ENCODE measurements around the gene PRR7.
A peak's percentile ranks its signal among the peaks of the same experiment; 100 is the strongest.
"Not testable (repeated sequence)": the region's sequence is repeated elsewhere in the genome, so short reads cannot be mapped to it uniquely, and the experiment has no call there.

Gene PRR7

DNA sequence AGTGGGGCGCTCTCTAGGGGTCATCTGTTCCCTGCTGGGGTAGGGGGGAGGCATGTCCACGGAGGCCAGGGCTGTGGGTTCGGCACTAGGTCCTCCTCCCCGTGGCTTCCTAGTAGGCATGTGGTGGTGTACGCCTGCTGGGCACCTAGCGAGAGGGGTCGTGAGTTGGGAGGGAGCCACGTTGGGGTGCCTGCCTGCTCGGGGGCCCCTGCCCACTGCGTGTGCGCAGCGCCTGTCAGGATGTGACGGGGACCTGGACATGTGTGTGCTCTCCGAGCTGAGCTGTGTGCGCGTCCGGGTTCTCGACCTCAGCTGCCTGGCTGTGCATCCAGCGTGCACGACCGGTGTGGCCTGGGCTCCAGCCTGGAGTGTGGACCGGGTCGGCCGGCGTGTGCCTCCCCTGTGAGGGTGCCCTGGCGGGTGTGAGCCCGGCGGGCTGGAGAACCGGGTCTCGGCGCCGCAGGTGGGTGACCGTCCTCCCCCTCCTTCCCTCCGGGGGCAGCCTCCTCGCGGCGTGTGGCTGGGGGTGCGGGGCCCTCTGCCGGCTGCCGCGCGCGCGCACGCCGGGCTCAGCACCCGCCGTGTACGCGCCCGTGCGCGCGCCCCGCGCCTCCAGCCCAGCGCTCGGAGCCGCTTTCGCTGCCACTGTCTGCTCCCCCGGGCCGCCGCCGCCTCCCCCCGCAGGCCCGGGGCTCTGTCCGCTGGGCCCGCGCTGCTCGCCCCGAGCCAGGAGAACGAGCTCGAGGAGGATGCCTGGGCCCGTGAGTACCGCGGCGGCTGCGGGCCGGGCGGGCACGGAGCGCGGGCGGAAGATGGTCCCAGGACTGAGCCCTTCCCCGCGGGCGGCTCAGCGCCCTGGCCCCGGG lies at the start of gene PRR7:
TSS of gene PRR7 (plus strand) at position 615 of the 866 bp plus-strand sequence. CDS start 8,254 bp downstream, outside the sequence.
- DNase-seq: peak; percentile 48

GRCh38 chr5:177397875-177398390 lies 48.7 kb upstream of the PRR7 start:
- no peak for DNase-seq

GRCh38 chr5:177399997-177400868 lies 46.4 kb upstream of the PRR7 start, which contains the start of gene PFN3:
Gene PFN3, minus strand, starts transcription at chr5:177400661. Its CDS starts 85 bp downstream, at chr5:177400576.
- no peak for DNase-seq

DNA sequence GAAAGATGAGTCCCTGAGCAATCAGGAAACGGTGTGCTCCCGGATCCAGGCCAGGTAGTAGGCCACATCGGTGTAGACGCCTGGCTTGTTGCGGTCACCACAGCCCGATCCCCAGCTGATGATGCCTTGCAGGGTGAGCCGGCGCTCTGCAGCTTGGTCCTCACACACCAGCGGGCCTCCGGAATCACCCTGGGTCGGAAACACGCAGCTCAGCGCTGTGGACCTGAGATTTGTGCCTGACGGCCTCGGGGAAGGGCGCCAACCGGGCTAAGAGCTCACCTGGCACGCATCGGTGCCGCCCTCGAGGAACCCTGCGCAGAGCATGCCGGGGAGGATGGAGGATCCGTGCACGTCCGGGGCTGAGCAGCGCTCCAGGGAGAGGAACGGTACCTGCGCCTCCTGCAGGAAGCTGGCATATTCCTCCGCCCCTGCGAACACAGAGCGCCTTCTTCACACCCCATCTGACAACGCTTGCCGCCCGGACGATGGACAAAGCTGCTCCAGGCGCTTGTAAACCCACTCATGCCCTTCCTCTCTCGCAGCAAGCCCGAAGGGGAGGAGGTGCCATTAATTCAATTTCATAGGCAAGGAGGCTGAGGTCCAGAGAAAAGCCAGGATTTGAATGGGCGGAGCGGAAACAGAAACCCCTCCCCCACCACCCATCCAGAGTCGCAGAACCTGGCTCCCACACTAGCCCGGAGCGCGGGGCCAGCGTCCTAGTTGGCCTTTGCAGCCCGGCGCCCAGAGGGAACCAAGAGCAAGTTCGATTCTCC lies 44.2 kb upstream of the PRR7 start:
- DNase-seq: peak; percentile 43

DNA sequence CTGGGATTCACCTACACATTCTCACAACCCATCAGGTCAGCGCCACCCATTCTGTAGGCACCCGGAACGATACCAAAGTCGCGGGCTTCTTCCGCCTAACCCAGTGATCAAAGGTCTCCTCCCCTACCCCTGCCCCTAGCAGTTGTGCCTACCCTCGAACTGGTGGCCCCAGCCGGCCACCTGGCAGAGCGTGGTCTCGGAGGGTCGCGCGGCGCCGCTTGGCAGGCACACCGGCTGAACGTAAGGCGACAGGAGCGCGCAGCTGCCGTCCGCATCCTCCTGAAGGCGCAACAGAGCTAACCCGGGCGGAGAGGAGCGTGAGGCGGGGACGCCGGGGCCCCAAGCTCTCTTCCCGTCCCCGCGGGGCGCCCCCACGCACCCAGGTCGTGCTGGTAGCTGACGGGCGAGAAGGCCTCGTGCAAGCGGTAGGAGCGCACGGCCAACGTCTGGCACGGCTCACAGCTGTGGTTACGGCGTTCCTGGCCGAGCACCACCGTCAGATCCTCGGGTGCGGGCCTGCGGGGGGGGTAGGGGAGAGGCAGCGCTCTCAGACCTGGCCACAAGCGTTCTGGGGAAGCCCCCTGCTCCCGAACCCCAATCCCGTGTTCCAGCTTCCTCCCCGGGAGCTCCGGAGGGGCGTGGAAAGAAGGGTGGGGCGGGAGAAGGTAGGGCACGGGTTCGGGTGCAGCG lies 43.4 kb upstream of the PRR7 start:
- DNase-seq: no peak

- peak; percentile 91 for DNase-seq
Measured at GRCh38 chr5:177403792-177404640, 42.6 kb upstream of the PRR7 start.

DNA sequence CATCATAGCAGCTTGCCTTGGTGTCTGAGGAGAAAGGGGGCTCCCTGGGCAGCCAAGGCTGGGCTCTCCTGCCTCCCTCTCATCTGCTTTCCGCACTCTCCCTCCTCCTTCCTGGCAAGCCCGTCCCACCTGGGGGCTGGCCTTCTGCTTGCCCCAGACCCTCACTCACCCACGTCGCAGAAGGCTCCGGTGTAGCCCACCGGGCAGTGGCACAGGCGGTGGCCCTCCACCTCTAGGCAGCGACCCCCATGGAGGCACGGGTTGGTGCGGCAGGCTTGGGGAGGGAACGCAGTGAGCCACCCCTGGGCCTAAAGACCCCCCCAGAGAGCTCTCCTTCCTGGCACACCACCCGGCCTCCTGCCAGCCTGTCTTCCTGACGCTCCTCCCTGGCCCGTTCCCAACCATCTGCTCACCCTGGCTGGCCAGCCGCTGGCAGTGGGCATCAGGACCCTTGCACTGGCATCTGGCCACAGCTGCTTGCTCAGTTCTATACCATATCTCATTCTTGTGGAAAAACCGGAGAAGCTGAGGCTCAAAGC lies 41.9 kb upstream of the PRR7 start:
- no peak for DNase-seq

DNA sequence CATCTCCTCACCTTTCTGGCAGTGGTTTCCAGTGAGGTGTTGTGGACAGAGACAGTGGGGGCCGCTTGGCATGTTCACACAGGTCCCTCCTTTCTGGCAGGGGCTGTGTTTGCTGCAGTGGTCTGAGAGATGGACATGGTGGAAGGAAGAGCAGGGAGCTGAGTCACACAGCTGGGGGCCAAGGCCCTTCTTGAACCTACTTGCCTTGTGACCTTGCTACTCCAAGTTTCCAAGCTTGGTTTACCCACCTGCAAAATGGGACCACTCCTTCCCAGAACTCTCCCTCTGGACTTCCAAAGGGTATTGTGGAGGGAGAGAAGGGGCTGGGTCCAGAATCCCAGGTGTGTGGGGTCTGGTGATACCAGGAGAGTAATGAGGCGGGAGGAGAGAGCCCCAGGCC lies 41.3 kb upstream of the PRR7 start:
- DNase-seq: no peak

DNA sequence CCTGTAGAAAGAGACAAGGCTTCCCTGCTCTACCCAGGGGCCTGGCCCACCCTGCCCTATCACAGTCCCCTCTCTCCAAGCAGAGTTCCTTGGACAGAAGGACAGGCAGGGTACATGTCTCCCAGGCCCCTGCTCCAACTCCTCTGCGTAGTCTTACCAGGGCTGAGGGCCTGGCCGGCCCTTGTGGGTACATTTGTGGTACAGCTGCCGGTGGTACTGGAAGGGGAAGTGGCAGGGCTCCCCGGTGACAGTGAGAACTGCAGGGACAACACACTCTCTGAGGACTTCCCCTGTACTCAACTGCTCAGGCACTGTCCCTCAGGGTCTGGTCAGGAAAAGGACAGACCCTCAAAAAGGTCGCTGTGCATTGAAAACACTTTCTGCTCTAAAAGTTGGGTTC lies 40.8 kb upstream of the PRR7 start:
- DNase-seq: peak; percentile 63

DNA sequence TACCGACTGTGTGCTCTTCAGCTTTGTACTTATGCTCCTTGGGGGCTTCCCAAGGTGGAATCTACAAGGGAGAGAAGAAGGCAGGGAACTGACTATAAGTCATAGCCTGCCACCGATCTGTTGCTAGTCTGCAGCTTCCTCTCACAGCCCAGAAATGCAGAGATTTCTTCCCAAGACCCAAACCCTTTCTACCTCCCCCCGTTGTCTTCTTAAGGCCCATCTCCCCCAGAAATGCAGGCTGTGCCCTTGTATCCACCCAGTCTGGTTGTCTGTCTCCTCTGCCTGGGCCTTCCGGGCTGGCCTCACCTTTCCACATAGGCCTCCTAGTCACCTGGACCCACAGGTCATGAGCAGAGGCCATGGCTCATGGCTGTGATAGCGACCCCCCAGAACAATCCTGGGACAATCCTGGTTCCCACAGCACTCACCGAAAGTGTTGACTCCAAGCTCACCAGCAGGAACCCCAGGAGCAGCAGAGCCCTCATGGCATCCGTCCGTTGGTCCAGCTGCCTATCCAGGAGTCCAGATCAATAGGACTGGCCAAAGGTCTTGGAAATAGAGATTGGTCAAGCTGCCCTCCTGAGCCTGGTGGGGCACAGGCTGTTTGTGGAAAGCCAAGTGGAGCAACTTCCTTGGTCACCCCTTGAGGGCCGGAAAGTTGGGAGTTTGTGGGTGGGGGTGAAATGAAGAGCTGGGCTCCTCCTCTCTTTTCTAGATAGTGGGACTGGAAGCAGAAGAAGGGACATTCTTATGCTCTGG lies 37.4 kb upstream of the PRR7 start, which contains the start of gene F12:
TSS of gene F12 (minus strand) at position 522 of the 759 bp plus-strand sequence. CDS start at position 485, 37 bp downstream.
- no peak for DNase-seq

DNA sequence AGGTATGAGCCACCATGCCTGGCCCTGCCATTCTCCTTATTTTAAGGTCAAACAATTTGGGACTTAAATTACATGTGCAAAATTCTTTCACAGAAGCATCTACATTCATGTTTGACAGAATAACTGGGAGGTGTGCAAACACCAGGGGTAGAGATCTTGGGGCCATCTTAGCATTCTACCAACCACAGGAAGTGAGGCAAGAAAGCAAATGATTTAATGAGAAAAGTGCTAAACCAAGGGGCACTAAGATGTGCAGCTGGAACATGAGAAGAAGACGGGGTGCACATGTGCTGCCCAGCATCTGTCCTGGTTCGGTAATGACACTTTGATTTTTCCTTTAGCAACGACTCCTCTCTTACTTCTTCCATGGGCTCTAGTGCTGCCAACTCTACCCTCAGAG lies 36.0 kb upstream of the PRR7 start:
- DNase-seq: no peak

DNA sequence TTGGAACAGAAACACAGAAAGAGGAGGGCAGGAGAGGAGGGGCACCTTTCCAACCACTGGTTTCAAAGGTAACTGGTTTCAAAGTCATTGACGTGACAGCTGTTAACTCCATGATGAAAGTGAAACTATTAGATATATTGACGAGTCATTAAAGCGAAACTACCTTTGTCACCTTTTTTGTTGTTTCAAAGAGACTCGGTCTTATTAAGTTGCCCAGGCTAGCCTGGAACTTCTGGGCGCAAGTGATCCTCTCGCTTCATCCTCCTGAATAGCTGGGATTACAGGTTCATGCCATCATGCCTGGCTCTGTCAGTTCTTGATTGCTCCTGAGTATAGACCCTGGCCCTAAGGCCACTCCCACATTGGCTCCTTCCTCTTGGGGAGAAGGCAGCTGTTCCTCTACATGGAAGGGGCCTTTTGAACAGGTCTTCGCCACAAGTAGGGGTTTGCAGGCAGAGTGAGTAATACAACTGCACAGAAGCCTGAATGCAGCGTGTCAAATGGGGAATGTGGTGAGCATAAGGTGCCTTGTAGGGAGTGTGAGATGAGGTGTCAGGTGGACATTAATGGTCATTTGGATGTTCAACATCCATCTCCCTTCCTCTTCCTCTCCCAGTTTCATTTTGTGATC lies 33.9 kb upstream of the PRR7 start:
- DNase-seq: no peak

DNA sequence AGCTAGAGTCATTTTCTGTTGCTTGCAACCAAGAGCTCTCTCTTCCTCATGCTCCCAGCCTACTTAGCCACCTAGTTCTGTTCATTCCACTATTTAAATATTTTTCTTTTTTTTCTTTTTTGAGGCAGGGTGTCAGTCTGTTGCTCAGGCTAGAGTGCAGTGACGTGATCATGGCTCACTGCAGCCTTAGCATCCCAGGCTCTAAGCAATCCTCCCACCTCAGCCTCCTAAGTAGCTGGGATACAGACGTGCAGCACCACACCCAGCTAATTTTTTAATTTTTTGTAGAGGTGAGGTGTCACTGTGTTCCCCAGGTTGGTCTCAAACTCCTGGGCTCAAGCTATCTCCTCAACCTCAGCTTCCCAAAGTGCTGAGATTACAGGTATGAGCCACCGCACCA lies 32.1 kb upstream of the PRR7 start:
- no peak for DNase-seq

DNA sequence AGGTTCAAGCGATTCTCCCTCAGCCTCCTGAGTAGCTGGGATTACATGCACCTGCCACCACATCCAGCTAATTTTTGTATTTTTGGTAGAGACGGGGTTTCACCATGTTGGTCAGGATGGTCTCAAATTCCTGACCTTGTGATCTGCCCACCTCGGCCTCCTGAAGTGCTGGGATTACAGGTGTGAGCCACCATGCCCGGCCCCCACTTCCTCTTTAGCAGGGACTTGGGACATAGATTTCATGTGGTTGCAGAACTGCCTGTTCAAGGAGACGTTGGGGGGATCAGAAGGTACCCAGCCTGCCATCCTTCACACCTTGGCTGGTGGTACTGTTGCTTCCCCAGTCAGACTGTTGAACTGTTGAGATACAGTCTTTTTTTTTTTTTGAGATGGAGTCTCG lies 29.5 kb upstream of the PRR7 start:
- DNase-seq: not testable (repeated sequence)

DNA sequence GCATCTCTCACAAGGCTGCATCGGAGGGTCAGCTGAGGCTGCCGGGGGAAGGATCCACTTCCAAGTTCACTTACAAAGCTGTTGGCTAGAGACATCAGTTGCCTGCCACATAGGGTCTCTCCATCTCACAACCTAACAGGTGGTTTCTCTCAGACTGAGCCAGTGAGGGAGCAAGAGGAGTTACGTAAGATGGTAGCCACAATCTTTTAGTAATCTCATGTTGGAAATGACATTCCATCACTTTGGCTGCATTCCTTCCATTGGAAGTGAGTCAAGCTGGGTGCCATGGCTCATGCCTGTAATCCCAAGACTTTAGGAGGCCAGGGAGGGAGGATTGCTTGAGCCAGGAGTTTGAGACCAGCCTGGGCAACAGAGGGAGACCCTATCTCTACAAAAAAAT lies 27.6 kb upstream of the PRR7 start:
- DNase-seq: no peak

- not testable (repeated sequence) for DNase-seq
Measured at GRCh38 chr5:177420472-177420871, 26.1 kb upstream of the PRR7 start.

GRCh38 chr5:177421062-177421798 lies 25.4 kb upstream of the PRR7 start:
- DNase-seq: no peak

GRCh38 chr5:177423671-177424070 lies 22.9 kb upstream of the PRR7 start:
- DNase-seq: no peak
